Purkinje cell (primary cell): ENCODE data around the gene REN. TPM values are rescaled to one million over a fixed set of nuclear protein-coding genes. Genes with fewer than 3 reads are reported as not detected.

Experiments used
- polyA plus RNA-seq: library from polyadenylated mRNA; unstranded; fragments of >200 nt; fragmentation: Nextera tagmentation; gene quantifications from 2 replicates; pipeline ENCODE4 v1.2.1, GENCODE V29; 2014

REN gene
- polyA plus RNA-seq = not detected in 2 replicates

GRCh38 chr1:204166219-204166618, at the start of gene REN:
REN (minus strand) TSS chr1:204166337; CDS start chr1:204166293, 44 bp downstream.

GRCh38 chr1:204213668-204214662, 47.8 kb upstream of the REN start, which contains the start of gene GOLT1A:
GOLT1A (minus strand) TSS chr1:204213988; CDS start chr1:204213906, 82 bp downstream.

DNA sequence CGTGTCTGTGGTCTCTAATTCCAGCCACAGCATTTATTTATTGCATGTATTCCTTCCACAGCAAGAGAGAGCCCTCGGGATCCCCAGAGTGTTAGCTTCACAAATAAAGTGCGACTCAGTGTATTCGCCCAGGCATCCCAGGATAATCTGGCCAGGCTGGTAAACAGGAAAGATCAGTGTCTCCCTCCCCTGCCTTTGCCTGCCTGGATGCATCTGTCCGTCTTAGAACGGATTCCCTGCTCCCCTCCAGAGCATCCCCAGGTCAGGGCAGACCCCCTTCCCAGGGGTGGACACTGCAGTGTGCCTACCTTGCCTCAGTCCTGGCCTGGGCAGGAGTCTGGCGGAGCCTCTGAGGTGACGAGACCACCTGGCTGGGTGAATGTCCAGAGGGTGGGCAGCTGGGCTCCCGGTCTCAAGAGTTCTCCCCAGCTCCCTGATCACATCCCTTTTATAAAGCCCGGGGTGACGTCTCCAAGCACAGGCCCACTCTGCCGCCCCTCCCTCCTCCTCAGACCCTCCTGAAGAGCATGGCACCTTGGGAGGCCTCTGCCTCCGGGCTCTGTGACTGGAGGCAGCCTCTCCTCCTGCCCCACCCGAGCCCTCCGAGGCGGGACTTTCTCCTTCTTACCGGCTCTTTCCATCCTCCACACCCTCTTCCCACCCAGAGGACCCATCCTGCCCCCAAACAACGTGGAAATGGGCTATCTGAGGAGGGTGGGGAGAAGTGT, 30.1 kb upstream of the REN start, which contains the start of gene KISS1:
Gene KISS1 (minus strand): TSS at position 424 of the 728 bp plus-strand sequence. CDS start 3,615 bp downstream, outside the sequence.

GRCh38 chr1:204151552-204152309, 14.4 kb downstream of the REN start, which contains the start of gene ETNK2:
ETNK2 (minus strand) TSS chr1:204152044; CDS start chr1:204151852, 192 bp downstream.

Other genes with a start within 250 kb of the REN start
- gene SOX13, start 93.2 kb downstream of the REN start, polyA plus RNA-seq = 0.07 and 0.24 TPM in 2 replicates
- not detected in 2 replicates for gene ETNK2, start 14.3 kb downstream of the REN start, polyA plus RNA-seq
- not detected in 2 replicates for gene KISS1, start 30.2 kb upstream of the REN start, polyA plus RNA-seq
- 199 and 201 TPM in 2 replicates for gene GOLT1A, start 47.7 kb upstream of the REN start, polyA plus RNA-seq
- 3.3 and 4.9 TPM in 2 replicates for gene PLEKHA6, start 193.6 kb upstream of the REN start, polyA plus RNA-seq
- gene PPP1R15B, start 245.5 kb upstream of the REN start, polyA plus RNA-seq = 21.6 and 22.4 TPM in 2 replicates